Measurements from ENCODE around the gene MGMT.

MGMT gene

GRCh38 chr10:129594811-129595210, 127.8 kb downstream of the MGMT start:
- DNase-seq (ENCODE audit: low read depth): no peak

DNA sequence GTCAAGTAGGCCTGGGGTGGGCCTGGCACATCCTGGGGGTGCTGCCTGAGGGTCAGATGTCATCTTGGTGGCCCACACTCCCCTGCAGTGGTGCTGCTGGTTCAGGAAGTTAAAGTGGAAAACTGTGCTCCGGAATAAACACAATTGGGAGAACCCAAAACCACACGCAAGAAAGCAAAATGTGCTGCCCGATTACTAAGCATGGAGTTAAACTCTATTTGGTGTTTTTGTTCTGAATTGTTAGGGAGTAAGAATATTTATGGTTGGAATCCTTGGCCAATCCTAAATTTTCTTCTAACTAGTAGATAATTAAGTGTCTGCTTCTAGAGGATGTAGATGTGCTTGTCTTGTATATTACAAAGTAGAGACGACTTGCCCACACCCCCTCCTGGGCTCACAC, 131.4 kb downstream of the MGMT start:
- DNase-seq (ENCODE audit: low read depth): no peak

DNA sequence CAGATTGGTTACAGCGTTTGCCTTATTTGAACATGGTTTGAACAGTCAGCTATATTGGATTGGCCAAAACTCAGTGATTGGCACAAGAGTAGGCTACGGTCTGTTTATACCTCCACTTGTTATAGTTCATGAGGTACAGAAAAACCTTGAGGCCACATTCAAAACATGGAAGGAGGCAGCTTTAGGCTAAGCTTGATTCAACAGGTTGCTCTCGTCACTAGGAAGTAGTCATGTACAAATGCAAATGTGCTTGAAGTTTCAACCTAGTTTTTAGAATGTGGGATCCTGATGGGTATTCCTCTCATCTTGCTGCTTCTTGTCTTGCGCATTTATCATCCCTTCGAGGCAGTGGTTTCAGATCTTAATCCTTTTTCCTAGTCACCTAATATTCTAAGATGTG, 132.1 kb downstream of the MGMT start:
- DNase-seq (ENCODE audit: low read depth): no peak

DNA sequence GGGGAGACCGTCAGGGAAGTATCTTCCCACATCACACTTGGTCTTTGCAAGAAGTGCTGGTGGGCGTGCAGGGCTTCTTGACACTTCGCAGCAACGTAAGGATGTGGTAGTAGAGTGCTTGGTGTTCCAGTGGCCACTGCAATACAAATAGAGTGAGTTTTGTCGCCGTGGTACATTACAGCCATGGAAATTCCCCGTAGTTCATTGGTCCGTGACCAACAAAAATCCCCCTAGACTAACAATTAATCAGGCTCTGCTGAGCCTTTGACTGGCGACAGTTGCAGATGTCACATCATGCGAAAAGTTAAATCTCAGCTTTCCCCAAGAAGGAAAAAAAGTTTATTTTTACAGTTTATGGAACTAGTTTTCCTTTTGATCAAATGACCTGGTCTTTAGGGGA, 134.7 kb downstream of the MGMT start:
- no peak for DNase-seq (ENCODE audit: low read depth)

DNA sequence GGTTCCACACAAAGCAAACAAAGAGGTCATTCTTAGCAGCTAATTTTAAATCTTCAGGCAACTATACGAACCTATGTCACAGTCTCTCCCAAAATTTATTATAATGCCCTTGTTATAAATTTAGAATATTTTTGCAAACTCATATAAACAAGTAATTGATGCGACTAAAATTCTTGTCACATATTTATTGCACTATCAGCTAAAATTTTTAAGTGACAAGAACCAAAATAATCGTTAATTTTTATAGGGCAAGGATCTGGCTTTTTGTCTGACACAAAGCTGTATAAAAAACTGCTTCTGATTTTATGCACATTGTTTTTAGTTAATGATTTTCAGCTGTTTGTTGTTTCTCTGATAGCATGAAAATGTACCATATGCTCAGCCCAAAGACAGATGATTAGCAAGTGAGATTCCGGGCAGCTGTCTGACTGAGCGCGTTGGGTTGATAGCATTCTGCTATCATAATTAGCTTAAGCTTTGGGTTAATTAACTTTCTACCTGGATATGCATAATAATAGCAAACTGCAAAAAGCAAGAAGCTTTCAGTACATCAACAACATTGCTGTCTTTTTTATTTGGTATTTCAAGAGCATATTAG, 136.0 kb downstream of the MGMT start:
- no peak for DNase-seq (ENCODE audit: low read depth)

GRCh38 chr10:129604333-129605032, 137.4 kb downstream of the MGMT start:
- no peak for DNase-seq (ENCODE audit: low read depth)

- peak; percentile 14 for DNase-seq (ENCODE audit: low read depth)
Measured at GRCh38 chr10:129605266-129605985, 138.4 kb downstream of the MGMT start.

GRCh38 chr10:129605986-129606518, 139.0 kb downstream of the MGMT start:
- DNase-seq (ENCODE audit: low read depth): no peak

- DNase-seq (ENCODE audit: low read depth): no peak
Measured at GRCh38 chr10:129607607-129608109, 140.6 kb downstream of the MGMT start.

- no peak for DNase-seq (ENCODE audit: low read depth)
Measured at GRCh38 chr10:129608653-129609052, 141.6 kb downstream of the MGMT start.

DNA sequence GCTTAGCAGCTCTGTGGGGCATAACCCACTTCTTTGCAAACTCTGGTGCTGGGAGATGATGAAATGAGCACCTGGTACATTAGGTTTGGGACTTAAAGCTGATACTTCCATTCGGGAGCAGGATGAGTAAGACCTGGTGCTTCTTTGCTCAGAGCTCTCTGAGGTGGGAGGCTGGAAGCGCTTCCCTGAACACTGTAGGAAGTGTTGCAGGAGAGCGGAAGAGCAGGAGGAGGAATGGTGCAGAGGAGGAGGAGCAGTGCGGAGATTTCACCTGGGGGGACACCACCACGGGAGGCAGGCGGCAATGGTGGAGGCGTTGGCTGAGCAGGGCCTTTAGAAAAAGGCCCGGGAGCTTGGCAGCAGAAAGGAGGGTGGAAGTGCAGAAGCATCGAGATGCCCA, 142.5 kb downstream of the MGMT start:
- DNase-seq (ENCODE audit: low read depth): no peak

GRCh38 chr10:129612481-129613109, 145.6 kb downstream of the MGMT start:
- no peak for DNase-seq (ENCODE audit: low read depth)

GRCh38 chr10:129613377-129613980, 146.4 kb downstream of the MGMT start:
- no peak for DNase-seq (ENCODE audit: low read depth)

DNA sequence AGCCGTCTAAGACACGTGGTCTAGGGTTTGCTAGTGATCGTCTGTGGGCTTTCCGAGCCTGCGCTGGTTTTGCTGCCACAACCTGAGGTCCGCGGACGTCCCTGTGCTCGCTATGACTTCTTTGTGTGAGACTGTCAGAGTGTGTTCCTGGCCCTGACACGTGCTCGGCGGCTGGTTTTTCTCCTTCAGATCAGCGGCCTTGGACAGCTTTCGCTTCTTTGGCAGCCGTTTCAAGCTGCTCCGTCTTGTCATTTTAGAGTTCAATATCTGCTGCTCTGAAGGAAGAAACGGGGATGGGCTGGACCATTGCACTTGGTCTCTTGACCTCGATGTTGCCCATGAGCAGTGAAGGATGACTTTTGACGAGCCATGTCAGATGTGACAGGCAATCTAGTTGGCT, 147.3 kb downstream of the MGMT start:
- no peak for DNase-seq (ENCODE audit: low read depth)

- no peak for DNase-seq (ENCODE audit: low read depth)
Measured at GRCh38 chr10:129615381-129615780, 148.3 kb downstream of the MGMT start.

- no peak for DNase-seq (ENCODE audit: low read depth)
Measured at GRCh38 chr10:129615921-129616525, 149.0 kb downstream of the MGMT start.

GRCh38 chr10:129617768-129618167, 150.7 kb downstream of the MGMT start:
- DNase-seq (ENCODE audit: low read depth): no peak

GRCh38 chr10:129621062-129621461, 154.0 kb downstream of the MGMT start:
- DNase-seq (ENCODE audit: low read depth): no peak

- DNase-seq (ENCODE audit: low read depth): no peak
Measured at GRCh38 chr10:129621693-129622092, 154.7 kb downstream of the MGMT start.

GRCh38 chr10:129622291-129622690, 155.2 kb downstream of the MGMT start:
- no peak for DNase-seq (ENCODE audit: low read depth)

GRCh38 chr10:129622736-129623135, 155.7 kb downstream of the MGMT start:
- DNase-seq (ENCODE audit: low read depth): no peak

DNA sequence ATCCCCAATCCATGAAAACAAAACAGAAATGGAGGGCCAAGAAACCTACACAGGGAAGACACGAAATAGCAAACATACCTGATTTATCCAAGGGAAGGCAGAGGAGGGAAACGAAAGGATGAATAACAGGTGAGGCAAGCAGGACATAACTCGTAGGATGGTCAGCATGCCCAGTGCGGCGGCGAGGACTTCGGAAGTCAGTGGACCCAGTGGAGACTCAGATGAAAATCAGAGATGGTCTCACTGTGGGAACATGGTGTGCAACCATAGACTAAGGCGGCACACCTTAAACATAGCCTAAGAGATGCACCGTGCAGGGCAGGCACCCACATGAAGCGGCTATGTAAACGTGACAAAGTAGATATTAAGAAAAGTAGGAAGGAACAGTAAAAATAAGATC, 157.5 kb downstream of the MGMT start:
- no peak for DNase-seq (ENCODE audit: low read depth)
